ENCODE measurements around the gene GLI2.

Gene GLI2

GRCh38 chr2:120761164-120761861 lies 25.6 kb downstream of the GLI2 start:
- Histone ChIP-seq H3K27ac (ENCODE audit: low read depth, low read length) (no peak overlapping the region), H3K36me3 (ENCODE audit: control insufficient read depth in 5 of 5, insufficient read depth in 5 of 5, low read length in 5 of 5) (no peaks in the 10 kb centered on the region), H3K4me3 (ENCODE audit: low read depth in 1 of 5, low read length in 5 of 5) (no peak overlapping the region), H3K27me3 (ENCODE audit: control insufficient read depth in 5 of 5, insufficient read depth in 4 of 5, low read length in 5 of 5) (peaks cover 0 to 18% (median 7%) of the 10 kb centered on the region in 5 donors), H3K9me3 (ENCODE audit: control insufficient read depth in 5 of 5, low read length in 5 of 5) (no peaks in the 10 kb centered on the region), H3K9ac (ENCODE audit: low read length in 5 of 5) (no peak overlapping the region), H3K4me1 (ENCODE audit: control insufficient read depth in 5 of 5, insufficient read depth in 5 of 5, low read length in 5 of 5) (peaks cover 10 to 41% (median 40%) of the 10 kb centered on the region in 5 donors)

- Histone ChIP-seq H3K4me1 (ENCODE audit: control insufficient read depth in 5 of 5, insufficient read depth in 5 of 5, low read length in 5 of 5) (peaks cover 10 to 41% (median 40%) of the 10 kb centered on the region in 5 donors), H3K27me3 (ENCODE audit: control insufficient read depth in 5 of 5, insufficient read depth in 4 of 5, low read length in 5 of 5) (peaks cover 0 to 18% (median 7%) of the 10 kb centered on the region in 5 donors), H3K4me3 (ENCODE audit: low read depth in 1 of 5, low read length in 5 of 5) (no peak overlapping the region)
Measured at GRCh38 chr2:120761911-120762310, 26.2 kb downstream of the GLI2 start.

GRCh38 chr2:120762341-120763061 lies 26.8 kb downstream of the GLI2 start:
- no peak overlapping the region for H3K4me3 ChIP-seq (ENCODE audit: low read depth in 1 of 5, low read length in 5 of 5)
- peaks cover 0 to 18% (median 5%) of the 10 kb centered on the region in 5 donors for H3K27me3 ChIP-seq (ENCODE audit: control insufficient read depth in 5 of 5, insufficient read depth in 4 of 5, low read length in 5 of 5)
- no peaks in the 10 kb centered on the region for H3K36me3 ChIP-seq (ENCODE audit: control insufficient read depth in 5 of 5, insufficient read depth in 5 of 5, low read length in 5 of 5)
- no peak overlapping the region for H3K27ac ChIP-seq (ENCODE audit: low read depth, low read length)
- H3K4me1 ChIP-seq (ENCODE audit: control insufficient read depth in 5 of 5, insufficient read depth in 5 of 5, low read length in 5 of 5) = peaks cover 10 to 40% (median 39%) of the 10 kb centered on the region in 5 donors
- no peaks in the 10 kb centered on the region for H3K9me3 ChIP-seq (ENCODE audit: control insufficient read depth in 5 of 5, low read length in 5 of 5)
- no peak overlapping the region for H3K9ac ChIP-seq (ENCODE audit: low read length in 5 of 5)

More at GRCh38 chr2:120761911-120762310, 26.2 kb downstream of the GLI2 start:
- Histone ChIP-seq H3K36me3 (ENCODE audit: control insufficient read depth in 5 of 5, insufficient read depth in 5 of 5, low read length in 5 of 5) (no peaks in the 10 kb centered on the region), H3K9ac (ENCODE audit: low read length in 5 of 5) (no peak overlapping the region), H3K9me3 (ENCODE audit: control insufficient read depth in 5 of 5, low read length in 5 of 5) (no peaks in the 10 kb centered on the region), H3K27ac (ENCODE audit: low read depth, low read length) (no peak overlapping the region)

DNA sequence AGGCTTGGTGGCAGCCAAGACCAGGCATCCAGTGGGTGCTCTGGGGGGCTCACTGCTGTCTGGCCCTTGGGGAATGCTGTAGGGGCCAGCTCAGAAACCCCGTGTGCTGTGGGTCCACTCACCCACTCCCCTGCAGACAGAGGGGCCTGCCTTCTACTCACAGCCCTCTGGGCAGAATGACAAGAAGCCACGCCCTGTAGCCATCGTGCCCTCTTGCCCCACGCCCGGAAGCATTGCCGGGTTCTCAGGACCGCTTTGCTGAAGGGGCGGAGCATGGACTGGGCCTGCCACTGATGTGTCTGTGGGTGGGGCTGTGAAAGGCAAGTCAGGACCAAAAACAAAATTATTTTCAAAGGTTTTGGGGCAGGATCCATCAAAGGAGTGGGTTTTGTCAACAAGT lies 27.8 kb downstream of the GLI2 start:
- no peaks in the 10 kb centered on the region for H3K36me3 ChIP-seq (ENCODE audit: control insufficient read depth in 5 of 5, insufficient read depth in 5 of 5, low read length in 5 of 5)
- H3K27me3 ChIP-seq (ENCODE audit: control insufficient read depth in 5 of 5, insufficient read depth in 4 of 5, low read length in 5 of 5) = peaks cover 0 to 14% (median 3%) of the 10 kb centered on the region in 5 donors
- peaks cover 4 to 31% (median 29%) of the 10 kb centered on the region in 5 donors for H3K4me1 ChIP-seq (ENCODE audit: control insufficient read depth in 5 of 5, insufficient read depth in 5 of 5, low read length in 5 of 5)
- no peaks in the 10 kb centered on the region for H3K9me3 ChIP-seq (ENCODE audit: control insufficient read depth in 5 of 5, low read length in 5 of 5)
- no peak overlapping the region for H3K27ac ChIP-seq (ENCODE audit: low read depth, low read length)
- H3K9ac ChIP-seq (ENCODE audit: low read length in 5 of 5) = no peak overlapping the region
- no peak overlapping the region for H3K4me3 ChIP-seq (ENCODE audit: low read depth in 1 of 5, low read length in 5 of 5)

- Histone ChIP-seq H3K9me3 (ENCODE audit: control insufficient read depth in 5 of 5, low read length in 5 of 5) (no peaks in the 10 kb centered on the region), H3K27me3 (ENCODE audit: control insufficient read depth in 5 of 5, insufficient read depth in 4 of 5, low read length in 5 of 5) (peaks cover 0 to 14% (median 4%) of the 10 kb centered on the region in 5 donors), H3K9ac (ENCODE audit: low read length in 5 of 5) (no peak overlapping the region), H3K4me3 (ENCODE audit: low read depth in 1 of 5, low read length in 5 of 5) (no peak overlapping the region), H3K27ac (ENCODE audit: low read depth, low read length) (no peak overlapping the region), H3K36me3 (ENCODE audit: control insufficient read depth in 5 of 5, insufficient read depth in 5 of 5, low read length in 5 of 5) (no peaks in the 10 kb centered on the region), H3K4me1 (ENCODE audit: control insufficient read depth in 5 of 5, insufficient read depth in 5 of 5, low read length in 5 of 5) (peaks cover 4 to 26% (median 25%) of the 10 kb centered on the region in 5 donors)
Measured at GRCh38 chr2:120763931-120764330, 28.3 kb downstream of the GLI2 start.

DNA sequence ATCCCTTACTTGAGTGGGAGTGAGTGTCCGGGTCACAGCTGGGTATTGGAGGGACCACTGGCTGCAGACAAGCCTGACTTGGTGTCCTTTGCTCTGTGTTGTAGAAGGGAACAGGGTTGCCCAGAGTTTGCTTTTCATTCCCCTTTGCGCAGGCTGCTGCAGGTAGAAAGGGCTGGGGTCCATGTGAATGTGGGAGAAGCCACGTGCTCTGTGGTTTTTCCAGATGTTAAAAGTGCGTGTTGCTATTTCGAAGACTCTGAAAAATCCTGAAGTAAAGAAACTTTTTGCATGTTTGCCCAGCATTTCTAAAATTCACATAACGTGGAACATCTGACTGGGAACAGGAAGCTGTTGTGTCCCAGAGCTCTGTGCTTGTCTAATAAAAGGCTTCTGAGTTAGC lies 28.8 kb downstream of the GLI2 start:
- Histone ChIP-seq H3K27ac (ENCODE audit: low read depth, low read length) (no peak overlapping the region), H3K27me3 (ENCODE audit: control insufficient read depth in 5 of 5, insufficient read depth in 4 of 5, low read length in 5 of 5) (peaks cover 0 to 14% (median 4%) of the 10 kb centered on the region in 5 donors), H3K9ac (ENCODE audit: low read length in 5 of 5) (no peak overlapping the region), H3K36me3 (ENCODE audit: control insufficient read depth in 5 of 5, insufficient read depth in 5 of 5, low read length in 5 of 5) (no peaks in the 10 kb centered on the region), H3K4me1 (ENCODE audit: control insufficient read depth in 5 of 5, insufficient read depth in 5 of 5, low read length in 5 of 5) (peaks cover 2 to 26% (median 23%) of the 10 kb centered on the region in 5 donors), H3K4me3 (ENCODE audit: low read depth in 1 of 5, low read length in 5 of 5) (no peak overlapping the region), H3K9me3 (ENCODE audit: control insufficient read depth in 5 of 5, low read length in 5 of 5) (no peaks in the 10 kb centered on the region)

- Histone ChIP-seq H3K27me3 (ENCODE audit: control insufficient read depth in 5 of 5, insufficient read depth in 4 of 5, low read length in 5 of 5) (peaks cover 0 to 14% (median 5%) of the 10 kb centered on the region in 5 donors), H3K4me1 (ENCODE audit: control insufficient read depth in 5 of 5, insufficient read depth in 5 of 5, low read length in 5 of 5) (peaks cover 2 to 26% (median 23%) of the 10 kb centered on the region in 5 donors), H3K9ac (ENCODE audit: low read length in 5 of 5) (no peak overlapping the region), H3K36me3 (ENCODE audit: control insufficient read depth in 5 of 5, insufficient read depth in 5 of 5, low read length in 5 of 5) (no peaks in the 10 kb centered on the region), H3K9me3 (ENCODE audit: control insufficient read depth in 5 of 5, low read length in 5 of 5) (no peaks in the 10 kb centered on the region), H3K27ac (ENCODE audit: low read depth, low read length) (no peak overlapping the region), H3K4me3 (ENCODE audit: low read depth in 1 of 5, low read length in 5 of 5) (peak overlapping the region in 1 of 5 donors; percentile 1)
Measured at GRCh38 chr2:120764991-120765677, 29.5 kb downstream of the GLI2 start.

DNA sequence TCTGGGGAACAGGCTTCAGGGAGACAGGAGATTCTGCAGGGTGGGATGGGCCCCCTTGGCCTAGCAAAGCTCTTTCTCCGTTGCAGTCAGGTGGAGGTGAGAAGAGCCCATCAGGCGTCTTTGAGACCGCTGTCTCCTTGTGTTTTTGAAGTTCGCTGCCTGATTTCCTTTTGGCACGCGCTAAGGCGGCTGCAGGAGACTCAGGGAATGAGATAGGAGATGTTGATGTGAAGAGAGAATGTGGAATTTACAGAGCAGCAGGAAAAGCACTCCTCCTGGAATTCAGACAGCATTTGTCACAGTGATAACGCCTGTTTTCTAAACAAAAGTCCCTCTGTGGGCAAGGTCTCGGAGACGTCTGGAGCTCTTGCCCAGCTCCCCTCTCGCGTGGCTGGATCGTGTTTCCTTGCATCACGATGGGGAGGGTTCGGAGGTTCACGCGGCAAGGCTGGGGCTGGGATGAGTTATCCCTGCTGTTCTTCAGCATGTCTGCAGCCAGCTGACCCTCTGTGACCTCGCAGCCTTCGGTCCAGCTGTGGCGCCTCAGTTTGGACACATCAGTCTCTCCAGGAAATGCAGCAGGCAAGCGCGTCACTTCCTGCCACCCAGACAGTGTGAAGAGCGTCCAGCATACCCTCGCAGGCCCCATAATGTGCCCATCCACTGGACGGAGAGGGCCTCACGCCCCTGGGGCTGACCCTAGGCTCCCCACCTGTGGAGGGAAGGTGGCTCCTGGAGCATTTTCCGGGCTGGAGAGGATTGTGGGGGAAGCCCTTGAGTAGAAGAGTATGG lies 30.2 kb downstream of the GLI2 start:
- H3K9ac ChIP-seq (ENCODE audit: low read length in 5 of 5) = peak overlapping the region in 1 of 5 donors; percentile 7
- peak overlapping the region in 2 of 5 donors; percentile 1 to 27 for H3K4me3 ChIP-seq (ENCODE audit: low read depth in 1 of 5, low read length in 5 of 5)
- no peaks in the 10 kb centered on the region for H3K9me3 ChIP-seq (ENCODE audit: control insufficient read depth in 5 of 5, low read length in 5 of 5)
- peaks cover 0 to 14% (median 5%) of the 10 kb centered on the region in 5 donors for H3K27me3 ChIP-seq (ENCODE audit: control insufficient read depth in 5 of 5, insufficient read depth in 4 of 5, low read length in 5 of 5)
- peak overlapping the region; percentile 6 for H3K27ac ChIP-seq (ENCODE audit: low read depth, low read length)
- H3K36me3 ChIP-seq (ENCODE audit: control insufficient read depth in 5 of 5, insufficient read depth in 5 of 5, low read length in 5 of 5) = no peaks in the 10 kb centered on the region
- peaks cover 0 to 24% (median 18%) of the 10 kb centered on the region in 5 donors for H3K4me1 ChIP-seq (ENCODE audit: control insufficient read depth in 5 of 5, insufficient read depth in 5 of 5, low read length in 5 of 5)

- no peaks in the 10 kb centered on the region for H3K9me3 ChIP-seq (ENCODE audit: control insufficient read depth in 5 of 5, low read length in 5 of 5)
- H3K36me3 ChIP-seq (ENCODE audit: control insufficient read depth in 5 of 5, insufficient read depth in 5 of 5, low read length in 5 of 5) = no peaks in the 10 kb centered on the region
- H3K9ac ChIP-seq (ENCODE audit: low read length in 5 of 5) = no peak overlapping the region
- peaks cover 0 to 24% (median 24%) of the 10 kb centered on the region in 5 donors for H3K4me1 ChIP-seq (ENCODE audit: control insufficient read depth in 5 of 5, insufficient read depth in 5 of 5, low read length in 5 of 5)
- H3K27ac ChIP-seq (ENCODE audit: low read depth, low read length) = peak overlapping the region; percentile 6
- H3K4me3 ChIP-seq (ENCODE audit: low read depth in 1 of 5, low read length in 5 of 5) = no peak overlapping the region
- peaks cover 0 to 8% (median 5%) of the 10 kb centered on the region in 5 donors for H3K27me3 ChIP-seq (ENCODE audit: control insufficient read depth in 5 of 5, insufficient read depth in 4 of 5, low read length in 5 of 5)
Measured at GRCh38 chr2:120766470-120767351, 31.0 kb downstream of the GLI2 start.

Data from subcutaneous abdominal adipose tissue (tissue), 5 donors.